Adrenal gland (tissue), 5 donors: ENCODE results near the gene RPS27.

Experiments used
- POLR2A ChIP-seq, 2 donors: fragments of 450-650 bp; IDR thresholded peaks; one replicate each; pipeline ENCODE4 v1.6.1; 2017; ENCODE audit warnings: antibody characterized with exemption in 2 of 2, mild to moderate bottlenecking in 2 of 2, moderate library complexity in 1 of 2
- TF ChIP-seq, protein P1 (sequence below), 6 experiments: fragments of 450-650 bp in 4 of 6; fragments of 200-600 bp in 2 of 6; sonication (generic) in 1 of 6; IDR thresholded peaks; 1 replicate in 5 of 6; 2 replicates in 1 of 6; pipeline versions ENCODE4 v1.5.1 to v1.8.0; 2016 to 2021; ENCODE audit warnings: antibody characterized with exemption in 6 of 6, mild to moderate bottlenecking in 2 of 6, moderate library complexity in 1 of 6
- donor health status: DM: no; HTN: no; CAD: no.

DNA sequence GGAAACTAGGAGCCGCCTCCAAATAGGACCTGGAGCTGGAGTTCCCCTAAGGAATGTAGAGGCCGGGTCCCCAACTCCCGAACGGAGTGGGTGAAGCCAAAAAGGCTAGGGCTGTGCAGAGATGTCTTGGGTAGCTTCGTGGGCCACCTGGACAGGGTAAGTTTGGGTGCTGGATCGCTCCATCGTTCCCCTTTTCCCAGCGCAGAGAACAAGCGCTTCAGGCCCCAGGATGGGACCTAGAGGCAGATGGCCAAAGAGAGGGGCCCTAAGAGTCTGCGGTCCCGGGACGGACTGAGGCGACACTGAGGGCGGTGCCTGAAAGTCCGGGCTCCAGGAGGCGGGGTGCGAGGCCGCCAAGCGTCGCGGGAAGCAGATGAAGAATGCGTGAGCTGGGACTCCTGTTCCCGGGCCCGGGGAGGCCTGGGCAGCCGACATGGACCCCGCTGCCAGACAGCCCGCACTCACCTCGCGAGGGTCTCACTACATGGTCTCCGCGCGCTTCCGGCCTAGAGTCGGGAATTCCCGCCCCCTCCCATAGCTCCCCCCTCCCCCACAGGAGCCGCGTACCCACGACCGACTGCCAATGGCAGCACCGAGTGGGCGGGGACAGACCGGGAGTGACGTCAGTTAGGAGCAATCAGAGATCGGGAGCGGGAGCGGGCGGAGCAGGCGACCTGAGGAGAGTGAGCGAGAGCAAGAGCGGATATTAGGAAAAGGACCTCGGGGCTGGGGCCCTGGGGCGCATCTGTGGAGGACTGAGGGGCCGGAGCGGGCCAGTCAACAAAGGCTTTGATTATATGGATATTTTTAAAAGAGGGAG is 27.3 kb upstream of the RPS27 start, which contains the start of gene SLC39A1:
- TF ChIP-seq POLR2A (IDR thresholded peaks at IDR 0.05) = peak; percentile 39 to 86
- TF ChIP-seq, protein P1, sequence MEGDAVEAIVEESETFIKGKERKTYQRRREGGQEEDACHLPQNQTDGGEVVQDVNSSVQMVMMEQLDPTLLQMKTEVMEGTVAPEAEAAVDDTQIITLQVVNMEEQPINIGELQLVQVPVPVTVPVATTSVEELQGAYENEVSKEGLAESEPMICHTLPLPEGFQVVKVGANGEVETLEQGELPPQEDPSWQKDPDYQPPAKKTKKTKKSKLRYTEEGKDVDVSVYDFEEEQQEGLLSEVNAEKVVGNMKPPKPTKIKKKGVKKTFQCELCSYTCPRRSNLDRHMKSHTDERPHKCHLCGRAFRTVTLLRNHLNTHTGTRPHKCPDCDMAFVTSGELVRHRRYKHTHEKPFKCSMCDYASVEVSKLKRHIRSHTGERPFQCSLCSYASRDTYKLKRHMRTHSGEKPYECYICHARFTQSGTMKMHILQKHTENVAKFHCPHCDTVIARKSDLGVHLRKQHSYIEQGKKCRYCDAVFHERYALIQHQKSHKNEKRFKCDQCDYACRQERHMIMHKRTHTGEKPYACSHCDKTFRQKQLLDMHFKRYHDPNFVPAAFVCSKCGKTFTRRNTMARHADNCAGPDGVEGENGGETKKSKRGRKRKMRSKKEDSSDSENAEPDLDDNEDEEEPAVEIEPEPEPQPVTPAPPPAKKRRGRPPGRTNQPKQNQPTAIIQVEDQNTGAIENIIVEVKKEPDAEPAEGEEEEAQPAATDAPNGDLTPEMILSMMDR (IDR thresholded peaks at IDR 0.05) = no peak
